Erythroblast (primary cell): ENCODE data around the gene PLCXD3.

Experiments
- GATA1 ChIP-seq: IDR thresholded peaks from 2 replicates; pipeline ENCODE4 v1.6.1; 2011; ENCODE audit warnings: low read depth, mild to moderate bottlenecking, control low read depth, low read length, moderate library complexity
- POLR2A ChIP-seq: IDR thresholded peaks from 2 replicates; pipeline ENCODE4 v1.6.1; 2011; ENCODE audit warnings: mild to moderate bottlenecking, low read length

- TF ChIP-seq POLR2A (no peak), GATA1 (no peak)
Observed at GRCh38 chr5:41511241-41511640, 840 bp upstream of the PLCXD3 start.
